Measurements from ENCODE around the gene STPG4. TPM values are rescaled to one million over a fixed set of nuclear protein-coding genes. Genes with fewer than 3 reads are reported as not detected.

Gene STPG4
- total RNA-seq: 1 to 10 TPM in 2 of 4 donors, under 1 TPM in 1, not detected in 1; 0.30 to 2.6 (median 1.4) TPM

DNA sequence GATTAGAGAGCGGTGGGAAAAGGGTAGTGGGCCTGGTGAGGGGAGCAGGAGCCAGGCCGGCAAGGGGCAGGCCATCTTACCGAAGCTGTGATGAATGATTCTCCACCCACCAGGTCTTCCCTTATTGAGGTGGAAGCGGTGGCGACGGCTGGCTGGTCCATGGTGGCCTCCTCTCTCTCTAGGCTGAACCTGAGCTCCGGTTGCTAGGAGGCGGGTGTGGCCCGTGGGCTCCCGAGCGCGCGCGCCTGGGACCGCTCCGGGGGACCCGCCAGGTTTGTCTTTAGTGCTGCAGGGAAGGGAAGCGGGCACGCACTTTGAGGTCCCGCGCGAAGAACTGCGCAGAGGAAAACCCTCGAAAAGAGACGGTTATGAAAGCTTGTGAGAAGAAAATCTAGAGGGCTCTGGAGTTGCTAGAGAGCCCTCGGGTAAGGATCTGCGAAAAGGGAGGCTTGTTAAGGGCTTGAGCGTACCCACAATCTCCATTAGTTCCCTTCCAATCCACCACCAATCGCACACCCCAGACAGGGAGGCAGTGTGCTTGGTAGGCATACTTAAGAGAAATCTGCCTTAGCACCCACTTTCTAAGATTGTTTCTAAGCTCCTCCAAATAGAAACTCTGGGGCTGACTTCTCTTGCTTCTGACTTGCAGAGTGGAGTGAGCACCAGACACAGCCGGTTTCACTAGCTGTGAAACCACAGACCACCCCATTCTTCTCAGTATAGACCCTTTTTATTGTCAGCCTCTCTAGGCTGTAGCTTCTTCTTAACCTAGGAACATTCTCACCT lies at the start of gene STPG4:
STPG4 (minus strand) TSS at position 218 of the 786 bp plus-strand sequence; CDS start at position 161, 57 bp downstream.
- Histone ChIP-seq H3K27me3 (no peaks in the 10 kb centered on the region), H3K4me3 (no peak within 1 kb of the TSS), H3K4me1 (peaks cover 0 to 8% (median 0%) of the 10 kb centered on the region in 4 donors), H3K27ac (peak within 1 kb of the TSS in 1 of 4 donors; percentile 30), H3K9me3 (no peaks in the 10 kb centered on the region), H3K36me3 (peaks cover 0 to 85% (median 14%) of the 10 kb centered on the region in 3 donors)
- DNase-seq (ENCODE audit: low spot score in 2 of 2): no peak
- WGBS, 2 donors: 80 to 84% methylated on average over 28 to 30 of the region's 30 CpGs
- no peak for TF ChIP-seq CTCF (IDR thresholded peaks at IDR 0.05)
- no peak for TF ChIP-seq EP300 (IDR thresholded peaks at IDR 0.05)
- TF ChIP-seq POLR2A (IDR thresholded peaks at IDR 0.05): no peak

- H3K27me3 ChIP-seq: no peaks in the 10 kb centered on the region
- no peaks in the 10 kb centered on the region for H3K9me3 ChIP-seq
- no peak for DNase-seq (ENCODE audit: low spot score in 2 of 2)
- WGBS, 2 donors: 86 to 88% methylated on average over 3 of the region's 3 CpGs
- H3K36me3 ChIP-seq: no peaks in the 10 kb centered on the region
- H3K4me3 ChIP-seq: no peak overlapping the region
- H3K27ac ChIP-seq: no peak overlapping the region
- TF ChIP-seq POLR2A (IDR thresholded peaks at IDR 0.05) (no peak), EP300 (IDR thresholded peaks at IDR 0.05) (no peak), CTCF (IDR thresholded peaks at IDR 0.05) (no peak)
- H3K4me1 ChIP-seq: peaks cover 0 to 15% (median 6%) of the 10 kb centered on the region in 4 donors
These were observed 49.6 kb upstream of the STPG4 start for GRCh38 chr2:47204691-47205090.

DNA sequence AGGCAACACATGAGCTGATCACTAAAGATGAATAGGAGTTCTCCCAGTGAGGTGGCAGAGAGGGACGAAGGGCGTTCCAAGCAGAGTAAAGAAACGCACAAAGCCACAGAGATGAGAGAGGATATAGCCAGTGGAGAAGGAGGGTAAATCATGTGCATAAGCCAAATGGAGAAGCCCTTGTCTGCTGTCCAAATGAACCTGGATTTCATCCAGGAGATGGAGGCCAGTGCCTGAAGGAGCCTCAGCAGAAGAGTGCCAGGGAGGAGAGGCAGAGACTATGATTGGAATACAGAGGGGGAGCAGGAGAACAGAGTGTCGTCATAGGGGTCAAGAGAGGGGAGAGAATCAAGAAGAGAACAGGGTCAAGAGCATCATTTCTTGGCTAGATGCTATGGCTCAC lies 48.9 kb upstream of the STPG4 start:
- H3K4me1 ChIP-seq: peaks cover 0 to 15% (median 6%) of the 10 kb centered on the region in 4 donors
- H3K27me3 ChIP-seq: no peaks in the 10 kb centered on the region
- no peak for DNase-seq (ENCODE audit: low spot score in 2 of 2)
- TF ChIP-seq CTCF (IDR thresholded peaks at IDR 0.05) (no peak), POLR2A (IDR thresholded peaks at IDR 0.05) (no peak), EP300 (IDR thresholded peaks at IDR 0.05) (no peak)
- H3K27ac ChIP-seq: no peak overlapping the region
- no peaks in the 10 kb centered on the region for H3K36me3 ChIP-seq
- H3K4me3 ChIP-seq: no peak overlapping the region
- H3K9me3 ChIP-seq: no peaks in the 10 kb centered on the region
- 81 to 91% methylated on average over 4 of the region's 4 CpGs for WGBS, 2 donors

DNA sequence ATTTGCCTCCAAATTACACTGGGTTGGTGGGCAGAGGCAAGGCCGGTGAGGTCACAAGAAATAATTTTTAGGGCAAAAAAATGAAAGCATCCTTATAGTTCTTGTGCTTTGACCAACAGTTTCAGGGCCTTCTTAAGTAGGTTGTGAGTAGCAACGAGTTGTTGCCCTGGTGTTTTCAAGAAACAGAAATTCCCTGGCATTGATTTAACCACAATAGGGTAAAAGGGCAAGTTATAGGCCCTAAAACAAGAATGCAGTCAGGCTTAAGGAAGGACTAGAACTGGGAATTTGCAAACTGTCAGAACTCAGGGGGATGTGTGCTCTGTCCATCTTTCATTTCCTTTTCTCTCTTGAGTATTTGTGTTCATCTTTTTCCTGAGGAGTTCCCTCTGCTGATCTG lies 46.1 kb upstream of the STPG4 start:
- Histone ChIP-seq H3K4me3 (no peak overlapping the region), H3K27me3 (no peaks in the 10 kb centered on the region), H3K36me3 (no peaks in the 10 kb centered on the region), H3K27ac (peak overlapping the region in 2 of 4 donors; percentile 65 to 69), H3K9me3 (no peaks in the 10 kb centered on the region), H3K4me1 (peaks cover 0 to 15% (median 6%) of the 10 kb centered on the region in 4 donors)
- DNase-seq (ENCODE audit: low spot score in 2 of 2): no peak
- TF ChIP-seq CTCF (IDR thresholded peaks at IDR 0.05) (no peak), POLR2A (IDR thresholded peaks at IDR 0.05) (no peak), EP300 (IDR thresholded peaks at IDR 0.05) (peak in 1 of 2 donors; percentile 10)
- WGBS, 2 donors: 33 to 34% methylated on average over 2 of the region's 2 CpGs

GRCh38 chr2:47198985-47199451 lies 43.9 kb upstream of the STPG4 start:
- Histone ChIP-seq H3K27me3 (no peaks in the 10 kb centered on the region), H3K27ac (no peak overlapping the region), H3K36me3 (no peaks in the 10 kb centered on the region), H3K9me3 (no peaks in the 10 kb centered on the region), H3K4me1 (peaks cover 0 to 11% (median 5%) of the 10 kb centered on the region in 4 donors), H3K4me3 (no peak overlapping the region)
- TF ChIP-seq POLR2A (IDR thresholded peaks at IDR 0.05) (no peak), CTCF (IDR thresholded peaks at IDR 0.05) (no peak), EP300 (IDR thresholded peaks at IDR 0.05) (no peak)
- DNase-seq (ENCODE audit: low spot score in 2 of 2): no peak
- 60 to 78% methylated on average over 3 of the region's 3 CpGs for whole genome bisulfite sequencing, 2 donors

All from tibial nerve (tissue), 4 donors.